Liver (tissue), 9 donors: ENCODE data around the gene HEPHL1. TPM values are rescaled to one million over a fixed set of nuclear protein-coding genes. Genes with fewer than 3 reads are reported as not detected.

Source experiments
- DNase-seq: peaks from one replicate; pipeline ENCODE4 v3.0.0-alpha.2; 2017; ENCODE audit warnings: low spot score
- H3K27ac ChIP-seq, 2 donors: one replicate each; pipeline ENCODE4 v1.7.0; 2013; ENCODE audit warnings: inconsistent platforms in 2 of 2, low read length in 2 of 2, control low read depth in 1 of 2, low read depth in 1 of 2, mild to moderate bottlenecking in 1 of 2
- H3K27me3 ChIP-seq, 4 donors: one replicate each; pipeline versions ENCODE4 v1.6.1 to v1.7.0; 2013; ENCODE audit warnings: low read length in 3 of 4, inconsistent platforms in 1 of 4, mild to moderate bottlenecking in 1 of 4, moderate library complexity in 1 of 4; ENCODE audit not compliant: control insufficient read depth in 4 of 4, insufficient read depth in 4 of 4
- H3K36me3 ChIP-seq, 4 donors: one replicate each; pipeline versions ENCODE4 v1.6.1 to v1.7.0; 2013; ENCODE audit warnings: low read length in 3 of 4, mild to moderate bottlenecking in 3 of 4, low read depth in 1 of 4, moderate library complexity in 1 of 4; ENCODE audit not compliant: control insufficient read depth in 4 of 4, insufficient read depth in 3 of 4
- H3K4me1 ChIP-seq, 4 donors: one replicate each; pipeline versions ENCODE4 v1.6.1 to v1.7.0; 2013; ENCODE audit warnings: low read length in 3 of 4, mild to moderate bottlenecking in 3 of 4, moderate library complexity in 1 of 4; ENCODE audit not compliant: control insufficient read depth in 4 of 4, insufficient read depth in 4 of 4
- H3K4me3 ChIP-seq, 3 donors: one replicate each; pipeline versions ENCODE4 v1.6.1 to v1.7.0; 2013; ENCODE audit warnings: low read length in 3 of 3, control low read depth in 1 of 3, low read depth in 1 of 3, mild to moderate bottlenecking in 1 of 3
- H3K9ac ChIP-seq, 2 donors: one replicate each; pipeline ENCODE4 v1.7.0; 2013; ENCODE audit warnings: low read length in 2 of 2, mild to moderate bottlenecking in 2 of 2, moderate library complexity in 2 of 2, control low read depth in 1 of 2, low read depth in 1 of 2
- H3K9me3 ChIP-seq, 4 donors: one replicate each; pipeline versions ENCODE4 v1.6.1 to v1.7.0; 2013; ENCODE audit warnings: low read length in 3 of 4; ENCODE audit not compliant: control insufficient read depth in 4 of 4
- EGR1 ChIP-seq, 2 donors: IDR thresholded peaks; 2 replicates each; pipeline ENCODE4 v1.6.1; 2016 to 2018; ENCODE audit warnings: antibody characterized with exemption in 2 of 2, low read depth in 2 of 2
- FOXA1 ChIP-seq: IDR thresholded peaks from 2 replicates; pipeline ENCODE4 v1.6.1; 2016; ENCODE audit warnings: antibody characterized with exemption
- FOXA2 ChIP-seq: IDR thresholded peaks from 2 replicates; pipeline ENCODE4 v1.6.1; 2016; ENCODE audit warnings: antibody characterized with exemption
- GABPA ChIP-seq, 2 donors: IDR thresholded peaks in 1 of 2; conservative IDR thresholded peaks in 1 of 2; 2 replicates each; pipeline ENCODE4 v1.6.1; 2016; ENCODE audit warnings: antibody characterized with exemption in 2 of 2, mild to moderate bottlenecking in 1 of 2, moderate library complexity in 1 of 2
- HNF4A ChIP-seq, 2 donors: conservative IDR thresholded peaks; 2 replicates each; pipeline ENCODE4 v1.6.1; 2016; ENCODE audit warnings: antibody characterized with exemption in 2 of 2, mild to moderate bottlenecking in 2 of 2
- HNF4G ChIP-seq: IDR thresholded peaks from 2 replicates; pipeline ENCODE4 v1.6.1; 2016; ENCODE audit warnings: antibody characterized with exemption
- JUND ChIP-seq, 2 donors: IDR thresholded peaks; 2 replicates each; pipeline ENCODE4 v1.6.1; 2016; ENCODE audit warnings: antibody characterized with exemption in 2 of 2
- NR2F2 ChIP-seq: IDR thresholded peaks from 2 replicates; pipeline ENCODE4 v1.6.1; 2016; ENCODE audit warnings: antibody characterized with exemption
- RAD21 ChIP-seq, 2 donors: IDR thresholded peaks; 2 replicates each; pipeline ENCODE4 v1.6.1; 2016; ENCODE audit warnings: antibody characterized with exemption in 2 of 2, mild to moderate bottlenecking in 2 of 2
- RXRA ChIP-seq, 2 donors: IDR thresholded peaks; 2 replicates each; pipeline ENCODE4 v1.6.1; 2017 to 2018; ENCODE audit warnings: antibody characterized with exemption in 2 of 2, mild to moderate bottlenecking in 1 of 2
- SP1 ChIP-seq: IDR thresholded peaks from 2 replicates; pipeline ENCODE4 v1.6.1; 2018; ENCODE audit warnings: antibody characterized with exemption, mild to moderate bottlenecking
- TAF1 ChIP-seq: conservative IDR thresholded peaks from 2 replicates; pipeline ENCODE4 v1.6.1; 2016; ENCODE audit warnings: antibody characterized with exemption, mild to moderate bottlenecking
- YY1 ChIP-seq: IDR thresholded peaks from 2 replicates; pipeline ENCODE4 v1.6.1; 2016; ENCODE audit warnings: antibody characterized with exemption, mild to moderate bottlenecking
- ZBTB33 ChIP-seq: IDR thresholded peaks from 2 replicates; pipeline ENCODE4 v1.6.1; 2016; ENCODE audit warnings: antibody characterized with exemption
- WGBS: extraction: QIAGEN DNeasy Blood & Tissue Kit; methylation state at CpG from one replicate; pipeline ENCODE4 v1.1.7; 2013; 5-methylcytosine and 5-hydroxymethylcytosine counted together
- polyA plus RNA-seq, 2 donors: library from polyadenylated mRNA; stranded (reverse) in 1 of 2; unstranded in 1 of 2; fragments of 200-250 nt in 1 of 2; fragments of >200 nt in 1 of 2; fragmentation: Nextera tagmentation in 1 of 2; extraction: Ambion mirVana in 1 of 2; gene quantifications; one replicate each; pipeline versions ENCODE4 v1.2.1 to v1.2.3, GENCODE V29; 2013 to 2015
- total RNA-seq, 2 donors: library from RNA; depleted of rRNA; stranded (reverse); fragments of >200 nt; gene quantifications; one replicate each; pipeline ENCODE4 v1.2.3, GENCODE V29; 2014
- TF ChIP-seq, protein P1 (sequence below): IDR thresholded peaks from 2 replicates; pipeline ENCODE4 v1.6.1; 2016; ENCODE audit warnings: antibody characterized with exemption, mild to moderate bottlenecking
- TF ChIP-seq, protein P2 (sequence below): IDR thresholded peaks from 2 replicates; pipeline ENCODE4 v1.6.1; 2016; ENCODE audit warnings: antibody characterized with exemption
- TF ChIP-seq, protein P3 (sequence below): IDR thresholded peaks from 2 replicates; pipeline ENCODE4 v1.6.1; 2016; ENCODE audit warnings: antibody characterized with exemption
- TF ChIP-seq, protein P4 (sequence below): fragments of 150-350 bp; IDR thresholded peaks from 2 replicates; pipeline ENCODE4 v1.5.1; 2017; ENCODE audit warnings: improper control_type of control experiment, low read depth, low read length; ENCODE audit not compliant: missing input control
- donor health status: healthy.
- donor health status: healthy.
- donor health status: healthy.
- donor health status: healthy.
- donor health status: healthy.

Gene HEPHL1
- total and polyA plus RNA-seq, 4 donors = 0.19 TPM; not detected in 3

DNA sequence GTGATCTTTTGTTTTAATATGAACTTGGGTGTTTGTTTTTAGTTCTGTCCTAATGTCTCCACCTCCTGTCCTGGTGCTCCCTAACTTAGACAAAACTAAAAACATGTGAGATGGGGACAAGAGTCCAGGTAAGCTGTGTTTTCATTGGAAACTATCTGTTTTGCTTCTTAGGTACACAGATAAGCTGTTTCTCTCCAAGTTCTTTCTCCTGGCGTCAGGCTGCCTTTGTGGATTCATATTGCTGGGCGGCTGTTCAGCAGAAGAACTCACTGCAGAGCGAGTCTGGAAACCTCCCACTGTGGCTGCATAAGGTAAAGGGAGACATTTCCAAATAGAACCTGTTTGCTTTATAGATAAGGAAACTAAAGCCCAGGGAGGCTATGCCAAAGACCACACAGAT lies 132.2 kb downstream of the HEPHL1 start:
- TF ChIP-seq FOXA1 (peak; percentile 57), TAF1 (no peak), FOXA2 (peak; percentile 71), SP1 (peak; percentile 86), YY1 (peak; percentile 74), RXRA (IDR thresholded peaks at IDR 0.05) (peak; percentile 76 to 84), RAD21 (IDR thresholded peaks at IDR 0.05) (peak; percentile 62), HNF4A (conservative IDR thresholded peaks at IDR 0.05) (peak; percentile 93 to 96), NR2F2 (no peak), ZBTB33 (peak; percentile 81), HNF4G (peak; percentile 74), JUND (IDR thresholded peaks at IDR 0.05) (peak; percentile 57 to 87), GABPA (IDR thresholded peaks at IDR 0.05 in 1 of 2, conservative IDR thresholded peaks at IDR 0.05 in 1 of 2) (no peak), EGR1 (IDR thresholded peaks at IDR 0.05; ENCODE audit: low read depth in 2 of 2) (peak in 1 of 2 donors; percentile 40)
- TF ChIP-seq, protein P1, sequence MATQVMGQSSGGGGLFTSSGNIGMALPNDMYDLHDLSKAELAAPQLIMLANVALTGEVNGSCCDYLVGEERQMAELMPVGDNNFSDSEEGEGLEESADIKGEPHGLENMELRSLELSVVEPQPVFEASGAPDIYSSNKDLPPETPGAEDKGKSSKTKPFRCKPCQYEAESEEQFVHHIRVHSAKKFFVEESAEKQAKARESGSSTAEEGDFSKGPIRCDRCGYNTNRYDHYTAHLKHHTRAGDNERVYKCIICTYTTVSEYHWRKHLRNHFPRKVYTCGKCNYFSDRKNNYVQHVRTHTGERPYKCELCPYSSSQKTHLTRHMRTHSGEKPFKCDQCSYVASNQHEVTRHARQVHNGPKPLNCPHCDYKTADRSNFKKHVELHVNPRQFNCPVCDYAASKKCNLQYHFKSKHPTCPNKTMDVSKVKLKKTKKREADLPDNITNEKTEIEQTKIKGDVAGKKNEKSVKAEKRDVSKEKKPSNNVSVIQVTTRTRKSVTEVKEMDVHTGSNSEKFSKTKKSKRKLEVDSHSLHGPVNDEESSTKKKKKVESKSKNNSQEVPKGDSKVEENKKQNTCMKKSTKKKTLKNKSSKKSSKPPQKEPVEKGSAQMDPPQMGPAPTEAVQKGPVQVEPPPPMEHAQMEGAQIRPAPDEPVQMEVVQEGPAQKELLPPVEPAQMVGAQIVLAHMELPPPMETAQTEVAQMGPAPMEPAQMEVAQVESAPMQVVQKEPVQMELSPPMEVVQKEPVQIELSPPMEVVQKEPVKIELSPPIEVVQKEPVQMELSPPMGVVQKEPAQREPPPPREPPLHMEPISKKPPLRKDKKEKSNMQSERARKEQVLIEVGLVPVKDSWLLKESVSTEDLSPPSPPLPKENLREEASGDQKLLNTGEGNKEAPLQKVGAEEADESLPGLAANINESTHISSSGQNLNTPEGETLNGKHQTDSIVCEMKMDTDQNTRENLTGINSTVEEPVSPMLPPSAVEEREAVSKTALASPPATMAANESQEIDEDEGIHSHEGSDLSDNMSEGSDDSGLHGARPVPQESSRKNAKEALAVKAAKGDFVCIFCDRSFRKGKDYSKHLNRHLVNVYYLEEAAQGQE = peak; percentile 65
- TF ChIP-seq, protein P2, sequence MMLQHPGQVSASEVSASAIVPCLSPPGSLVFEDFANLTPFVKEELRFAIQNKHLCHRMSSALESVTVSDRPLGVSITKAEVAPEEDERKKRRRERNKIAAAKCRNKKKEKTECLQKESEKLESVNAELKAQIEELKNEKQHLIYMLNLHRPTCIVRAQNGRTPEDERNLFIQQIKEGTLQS = no peak
- TF ChIP-seq, protein P3, sequence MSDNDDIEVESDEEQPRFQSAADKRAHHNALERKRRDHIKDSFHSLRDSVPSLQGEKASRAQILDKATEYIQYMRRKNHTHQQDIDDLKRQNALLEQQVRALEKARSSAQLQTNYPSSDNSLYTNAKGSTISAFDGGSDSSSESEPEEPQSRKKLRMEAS = peak; percentile 83
- TF ChIP-seq, protein P4, sequence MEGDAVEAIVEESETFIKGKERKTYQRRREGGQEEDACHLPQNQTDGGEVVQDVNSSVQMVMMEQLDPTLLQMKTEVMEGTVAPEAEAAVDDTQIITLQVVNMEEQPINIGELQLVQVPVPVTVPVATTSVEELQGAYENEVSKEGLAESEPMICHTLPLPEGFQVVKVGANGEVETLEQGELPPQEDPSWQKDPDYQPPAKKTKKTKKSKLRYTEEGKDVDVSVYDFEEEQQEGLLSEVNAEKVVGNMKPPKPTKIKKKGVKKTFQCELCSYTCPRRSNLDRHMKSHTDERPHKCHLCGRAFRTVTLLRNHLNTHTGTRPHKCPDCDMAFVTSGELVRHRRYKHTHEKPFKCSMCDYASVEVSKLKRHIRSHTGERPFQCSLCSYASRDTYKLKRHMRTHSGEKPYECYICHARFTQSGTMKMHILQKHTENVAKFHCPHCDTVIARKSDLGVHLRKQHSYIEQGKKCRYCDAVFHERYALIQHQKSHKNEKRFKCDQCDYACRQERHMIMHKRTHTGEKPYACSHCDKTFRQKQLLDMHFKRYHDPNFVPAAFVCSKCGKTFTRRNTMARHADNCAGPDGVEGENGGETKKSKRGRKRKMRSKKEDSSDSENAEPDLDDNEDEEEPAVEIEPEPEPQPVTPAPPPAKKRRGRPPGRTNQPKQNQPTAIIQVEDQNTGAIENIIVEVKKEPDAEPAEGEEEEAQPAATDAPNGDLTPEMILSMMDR = no peak
- WGBS = 42% methylated on average over 3 of the region's 3 CpGs
- H3K27ac ChIP-seq = peak overlapping the region; percentile 77 to 82

More for the DNA sequence above, 132.2 kb downstream of the HEPHL1 start:
- no peaks in the 10 kb centered on the region for H3K27me3 ChIP-seq
- H3K36me3 ChIP-seq = no peaks in the 10 kb centered on the region
- no peak overlapping the region for H3K4me3 ChIP-seq
- no peak overlapping the region for H3K9ac ChIP-seq
- H3K9me3 ChIP-seq = no peaks in the 10 kb centered on the region
- DNase-seq = no peak
- H3K4me1 ChIP-seq = peaks cover 4 to 40% (median 17%) of the 10 kb centered on the region in 4 donors
